Transverse colon (tissue), 4 donors: ENCODE results near the gene NSMF.

ENCODE experiments used
- POLR2AphosphoS5 ChIP-seq, 3 donors: sonication (generic); formaldehyde crosslinking; IDR thresholded peaks; one replicate each; pipeline ENCODE4 v1.6.1; 2016; ENCODE audit warnings: antibody characterized with exemption in 3 of 3
- TF ChIP-seq, protein P1 (sequence below), 5 experiments: fragments of 200-600 bp in 3 of 5; fragments of 450-650 bp in 2 of 5; sonication (generic) in 3 of 5; IDR thresholded peaks; 1 replicate in 2 of 5; 2 replicates in 3 of 5; pipeline ENCODE4 v1.5.1; 2016 to 2017; ENCODE audit warnings: antibody characterized with exemption in 5 of 5, inconsistent platforms in 3 of 5, mild to moderate bottlenecking in 2 of 5, moderate library complexity in 1 of 5

DNA sequence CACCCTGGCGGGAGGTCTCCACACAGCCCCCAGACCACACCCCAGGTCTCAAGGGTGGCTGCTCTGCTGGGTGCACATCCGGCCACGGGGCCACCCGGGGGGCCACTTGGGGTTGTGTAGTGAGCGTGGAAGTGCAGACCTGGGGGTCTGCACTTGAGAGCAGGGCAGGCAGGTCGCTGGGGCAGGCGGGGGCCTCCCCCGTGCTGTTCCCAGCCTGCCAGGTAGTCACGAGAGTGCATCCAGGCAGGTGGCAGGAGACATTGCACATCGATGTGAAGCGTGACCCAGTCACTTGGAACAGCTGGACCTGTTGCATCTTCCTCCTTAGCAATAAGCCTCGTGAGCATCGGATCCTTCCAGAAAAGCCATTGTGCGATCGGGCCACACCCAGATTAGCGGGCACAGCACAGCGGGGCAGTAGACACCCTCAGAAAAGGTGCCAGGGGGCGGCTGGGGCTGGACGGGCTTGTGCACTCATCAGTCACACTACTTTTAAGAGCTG is 13.2 kb downstream of the NSMF start:
- no peak for TF ChIP-seq POLR2AphosphoS5 (IDR thresholded peaks at IDR 0.05)
- TF ChIP-seq, protein P1, sequence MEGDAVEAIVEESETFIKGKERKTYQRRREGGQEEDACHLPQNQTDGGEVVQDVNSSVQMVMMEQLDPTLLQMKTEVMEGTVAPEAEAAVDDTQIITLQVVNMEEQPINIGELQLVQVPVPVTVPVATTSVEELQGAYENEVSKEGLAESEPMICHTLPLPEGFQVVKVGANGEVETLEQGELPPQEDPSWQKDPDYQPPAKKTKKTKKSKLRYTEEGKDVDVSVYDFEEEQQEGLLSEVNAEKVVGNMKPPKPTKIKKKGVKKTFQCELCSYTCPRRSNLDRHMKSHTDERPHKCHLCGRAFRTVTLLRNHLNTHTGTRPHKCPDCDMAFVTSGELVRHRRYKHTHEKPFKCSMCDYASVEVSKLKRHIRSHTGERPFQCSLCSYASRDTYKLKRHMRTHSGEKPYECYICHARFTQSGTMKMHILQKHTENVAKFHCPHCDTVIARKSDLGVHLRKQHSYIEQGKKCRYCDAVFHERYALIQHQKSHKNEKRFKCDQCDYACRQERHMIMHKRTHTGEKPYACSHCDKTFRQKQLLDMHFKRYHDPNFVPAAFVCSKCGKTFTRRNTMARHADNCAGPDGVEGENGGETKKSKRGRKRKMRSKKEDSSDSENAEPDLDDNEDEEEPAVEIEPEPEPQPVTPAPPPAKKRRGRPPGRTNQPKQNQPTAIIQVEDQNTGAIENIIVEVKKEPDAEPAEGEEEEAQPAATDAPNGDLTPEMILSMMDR (IDR thresholded peaks at IDR 0.05): no peak
